Measurements from ENCODE around the gene PON2. TPM values are rescaled to one million over a fixed set of nuclear protein-coding genes. Genes with fewer than 3 reads are reported as not detected.
A peak's percentile ranks its signal among the peaks of the same experiment; 100 is the strongest.

Gene PON2
- total and polyA plus RNA-seq, 2 of the 13 experiments (the other 11 are each of a cell fraction or from before 2014, with no cell fraction given) = 202 to 217 TPM

DNA sequence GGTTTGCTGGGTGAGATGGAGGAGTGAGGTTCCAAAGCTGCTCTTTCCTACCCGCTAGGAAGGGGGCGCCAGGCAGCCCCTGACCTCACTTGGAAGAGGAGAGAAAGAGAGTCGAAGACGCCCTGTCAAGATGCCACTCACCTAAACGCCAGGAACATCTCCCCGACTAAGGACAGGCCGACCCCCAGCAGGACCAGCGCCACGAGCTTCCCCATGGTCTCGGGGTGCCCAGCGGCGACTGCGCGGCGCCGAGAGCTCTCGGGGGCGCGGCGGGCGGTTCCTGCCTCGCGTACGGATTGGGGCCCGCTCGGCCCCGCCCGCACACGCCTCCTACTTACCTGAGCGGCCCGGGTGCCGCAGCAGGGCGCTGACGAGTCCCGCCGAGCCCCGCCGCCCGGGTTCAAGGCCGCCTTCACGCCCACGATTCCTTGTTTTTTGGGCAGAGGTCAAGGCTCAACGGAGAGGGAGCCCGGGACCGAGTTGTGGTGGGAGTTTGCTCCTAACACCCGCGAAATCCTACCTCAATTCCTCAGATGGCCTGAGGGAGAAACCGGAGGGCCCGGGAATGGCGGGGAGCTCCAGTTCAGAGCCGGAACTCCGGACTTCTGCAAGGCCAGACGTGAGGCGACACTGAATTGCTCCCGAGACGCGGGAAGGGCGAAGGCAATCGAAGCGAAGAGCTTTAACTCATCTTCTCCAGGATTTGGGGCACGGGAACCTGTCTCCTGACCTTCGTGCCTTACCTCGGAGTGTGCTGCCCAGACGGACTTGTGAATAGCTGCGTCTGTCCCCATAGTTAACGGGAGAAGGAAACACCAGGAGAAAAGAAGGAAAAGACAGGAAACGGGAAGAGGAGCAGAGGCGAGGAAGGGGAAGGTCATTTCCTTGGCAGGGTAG, 38.4 kb downstream of the PON2 start, which contains the start of gene PON3 (continued):
- TF ChIP-seq, protein P1, sequence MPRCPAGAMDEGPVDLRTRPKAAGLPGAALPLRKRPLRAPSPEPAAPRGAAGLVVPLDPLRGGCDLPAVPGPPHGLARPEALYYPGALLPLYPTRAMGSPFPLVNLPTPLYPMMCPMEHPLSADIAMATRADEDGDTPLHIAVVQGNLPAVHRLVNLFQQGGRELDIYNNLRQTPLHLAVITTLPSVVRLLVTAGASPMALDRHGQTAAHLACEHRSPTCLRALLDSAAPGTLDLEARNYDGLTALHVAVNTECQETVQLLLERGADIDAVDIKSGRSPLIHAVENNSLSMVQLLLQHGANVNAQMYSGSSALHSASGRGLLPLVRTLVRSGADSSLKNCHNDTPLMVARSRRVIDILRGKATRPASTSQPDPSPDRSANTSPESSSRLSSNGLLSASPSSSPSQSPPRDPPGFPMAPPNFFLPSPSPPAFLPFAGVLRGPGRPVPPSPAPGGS (CRISPR knock-in tag; IDR thresholded peaks at IDR 0.05) = peak; percentile 81; the same call in 1 of the 2 replicates
- TF ChIP-seq AKAP8 (CRISPR knock-in tag; IDR thresholded peaks at IDR 0.05) = no peak
- 0 out of 2 replicates have a peak, but pooled peaks have one; percentile 18 for TF ChIP-seq NFIB (CRISPR knock-in tag; IDR thresholded peaks at IDR 0.05; ENCODE audit: borderline replicate concordance)
- peak; percentile 60 for TF ChIP-seq ZNF543 (CRISPR knock-in tag; IDR thresholded peaks at IDR 0.05)
- no peak for TF ChIP-seq HNRNPK (IDR thresholded peaks at IDR 0.05; ENCODE audit: low read depth, low read length, poor library complexity, severe bottlenecking)
- no peak for TF ChIP-seq FOXK2 (IDR thresholded peaks at IDR 0.05)
- no peak; the same call in 1 of the 2 replicates for TF ChIP-seq ZNF367 (CRISPR knock-in tag; IDR thresholded peaks at IDR 0.05; ENCODE audit: borderline replicate concordance)
- no peak for TF ChIP-seq KLF9 (CRISPR knock-in tag; IDR thresholded peaks at IDR 0.05; ENCODE audit: low read depth)
- no peak for TF ChIP-seq ZNF282 (IDR thresholded peaks at IDR 0.05; ENCODE audit: partially characterized antibody)
- TF ChIP-seq, protein P2, sequence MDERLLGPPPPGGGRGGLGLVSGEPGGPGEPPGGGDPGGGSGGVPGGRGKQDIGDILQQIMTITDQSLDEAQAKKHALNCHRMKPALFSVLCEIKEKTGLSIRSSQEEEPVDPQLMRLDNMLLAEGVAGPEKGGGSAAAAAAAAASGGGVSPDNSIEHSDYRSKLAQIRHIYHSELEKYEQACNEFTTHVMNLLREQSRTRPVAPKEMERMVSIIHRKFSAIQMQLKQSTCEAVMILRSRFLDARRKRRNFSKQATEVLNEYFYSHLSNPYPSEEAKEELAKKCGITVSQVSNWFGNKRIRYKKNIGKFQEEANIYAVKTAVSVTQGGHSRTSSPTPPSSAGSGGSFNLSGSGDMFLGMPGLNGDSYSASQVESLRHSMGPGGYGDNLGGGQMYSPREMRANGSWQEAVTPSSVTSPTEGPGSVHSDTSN (CRISPR knock-in tag; IDR thresholded peaks at IDR 0.05) = no peak
- TF ChIP-seq, protein P3, sequence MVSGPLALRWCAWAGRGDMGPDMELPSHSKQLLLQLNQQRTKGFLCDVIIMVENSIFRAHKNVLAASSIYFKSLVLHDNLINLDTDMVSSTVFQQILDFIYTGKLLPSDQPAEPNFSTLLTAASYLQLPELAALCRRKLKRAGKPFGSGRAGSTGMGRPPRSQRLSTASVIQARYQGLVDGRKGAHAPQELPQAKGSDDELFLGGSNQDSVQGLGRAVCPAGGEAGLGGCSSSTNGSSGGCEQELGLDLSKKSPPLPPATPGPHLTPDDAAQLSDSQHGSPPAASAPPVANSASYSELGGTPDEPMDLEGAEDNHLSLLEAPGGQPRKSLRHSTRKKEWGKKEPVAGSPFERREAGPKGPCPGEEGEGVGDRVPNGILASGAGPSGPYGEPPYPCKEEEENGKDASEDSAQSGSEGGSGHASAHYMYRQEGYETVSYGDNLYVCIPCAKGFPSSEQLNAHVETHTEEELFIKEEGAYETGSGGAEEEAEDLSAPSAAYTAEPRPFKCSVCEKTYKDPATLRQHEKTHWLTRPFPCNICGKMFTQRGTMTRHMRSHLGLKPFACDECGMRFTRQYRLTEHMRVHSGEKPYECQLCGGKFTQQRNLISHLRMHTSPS (CRISPR knock-in tag; IDR thresholded peaks at IDR 0.05; ENCODE audit: low read depth) = no peak
- TF ChIP-seq ZNF468 (CRISPR knock-in tag; IDR thresholded peaks at IDR 0.05) = no peak
- TF ChIP-seq, protein P4, sequence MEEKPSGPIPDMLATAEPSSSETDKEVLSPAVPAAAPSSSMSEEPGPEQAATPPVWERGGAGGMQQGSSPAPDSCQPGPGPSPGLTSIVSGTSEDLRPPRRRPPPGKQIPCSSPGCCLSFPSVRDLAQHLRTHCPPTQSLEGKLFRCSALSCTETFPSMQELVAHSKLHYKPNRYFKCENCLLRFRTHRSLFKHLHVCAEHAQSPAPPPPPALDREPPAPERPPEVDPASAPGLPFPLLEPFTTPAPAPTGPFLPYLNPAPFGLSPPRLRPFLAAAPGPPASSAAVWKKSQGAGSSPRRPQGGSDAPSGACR (CRISPR knock-in tag; IDR thresholded peaks at IDR 0.05) = 0 out of 2 replicates have a peak, but pooled peaks have one; percentile 35
- TF ChIP-seq ZNF274 (CRISPR knock-in tag; IDR thresholded peaks at IDR 0.05) = peak; percentile 77
- TF ChIP-seq, protein P5, sequence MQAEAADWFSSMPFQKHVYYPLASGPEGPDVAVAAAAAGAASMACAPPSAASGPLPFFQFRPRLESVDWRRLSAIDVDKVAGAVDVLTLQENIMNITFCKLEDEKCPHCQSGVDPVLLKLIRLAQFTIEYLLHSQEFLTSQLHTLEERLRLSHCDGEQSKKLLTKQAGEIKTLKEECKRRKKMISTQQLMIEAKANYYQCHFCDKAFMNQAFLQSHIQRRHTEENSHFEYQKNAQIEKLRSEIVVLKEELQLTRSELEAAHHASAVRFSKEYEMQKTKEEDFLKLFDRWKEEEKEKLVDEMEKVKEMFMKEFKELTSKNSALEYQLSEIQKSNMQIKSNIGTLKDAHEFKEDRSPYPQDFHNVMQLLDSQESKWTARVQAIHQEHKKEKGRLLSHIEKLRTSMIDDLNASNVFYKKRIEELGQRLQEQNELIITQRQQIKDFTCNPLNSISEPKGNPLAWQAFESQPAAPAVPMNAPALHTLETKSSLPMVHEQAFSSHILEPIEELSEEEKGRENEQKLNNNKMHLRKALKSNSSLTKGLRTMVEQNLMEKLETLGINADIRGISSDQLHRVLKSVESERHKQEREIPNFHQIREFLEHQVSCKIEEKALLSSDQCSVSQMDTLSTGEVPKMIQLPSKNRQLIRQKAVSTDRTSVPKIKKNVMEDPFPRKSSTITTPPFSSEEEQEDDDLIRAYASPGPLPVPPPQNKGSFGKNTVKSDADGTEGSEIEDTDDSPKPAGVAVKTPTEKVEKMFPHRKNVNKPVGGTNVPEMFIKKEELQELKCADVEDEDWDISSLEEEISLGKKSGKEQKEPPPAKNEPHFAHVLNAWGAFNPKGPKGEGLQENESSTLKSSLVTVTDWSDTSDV (CRISPR knock-in tag; IDR thresholded peaks at IDR 0.05) = no peak
- no peak for TF ChIP-seq ZNF207 (IDR thresholded peaks at IDR 0.05; ENCODE audit: borderline replicate concordance)
- TF ChIP-seq ARNTL (CRISPR knock-in tag; IDR thresholded peaks at IDR 0.05) = no peak
- peak; percentile 77 for TF ChIP-seq ZSCAN31 (CRISPR knock-in tag; IDR thresholded peaks at IDR 0.05; ENCODE audit: low read depth)
- TF ChIP-seq ZFP41 (CRISPR knock-in tag; IDR thresholded peaks at IDR 0.05; ENCODE audit: borderline replicate concordance) = no peak
- no peak for TF ChIP-seq ZNF138 (CRISPR knock-in tag; IDR thresholded peaks at IDR 0.05; ENCODE audit: low read depth)
- no peak for TF ChIP-seq SNRNP70 (IDR thresholded peaks at IDR 0.05; ENCODE audit: low read depth, low read length)
- peak; percentile 69 for TF ChIP-seq SALL1 (CRISPR knock-in tag; IDR thresholded peaks at IDR 0.05)

Data from HepG2 (cell line).